HG03108 (cell line): Measurements from ENCODE around the gene OR4C15.

ENCODE experiments used
- ATAC-seq: cut with Tn5 transposase; IDR thresholded peaks from one replicate; pipeline ENCODE4 v1.9.1; 2021; ENCODE audit warnings: moderate library complexity; ENCODE audit not compliant: unreplicated experiment

Gene OR4C15

GRCh38 chr11:55554169-55554568 is at the start of gene OR4C15:
Gene OR4C15 (plus strand): TSS chr11:55554469. CDS start chr11:55554469, 0 bp downstream.
- ATAC-seq: no peak

- ATAC-seq: no peak
Observed at GRCh38 chr11:55571828-55572227, 17.6 kb downstream of the OR4C15 start, which contains the start of gene OR4C16. Gene OR4C16 (plus strand): TSS chr11:55572128. CDS start chr11:55572128, 0 bp downstream.

- ATAC-seq: no peak
Observed at GRCh38 chr11:55572548-55572947, 18.3 kb downstream of the OR4C15 start.
